Measurements from ENCODE around the gene PTPN18. TPM values are rescaled to one million over a fixed set of nuclear protein-coding genes. Genes with fewer than 3 reads are reported as not detected.
A peak's percentile ranks its signal among the peaks of the same experiment; 100 is the strongest.

The PTPN18 gene
- total and polyA plus RNA-seq, 2 donors (not counting 1 experiment from before 2014, with no cell fraction given): 9.6 to 18.1 TPM

DNA sequence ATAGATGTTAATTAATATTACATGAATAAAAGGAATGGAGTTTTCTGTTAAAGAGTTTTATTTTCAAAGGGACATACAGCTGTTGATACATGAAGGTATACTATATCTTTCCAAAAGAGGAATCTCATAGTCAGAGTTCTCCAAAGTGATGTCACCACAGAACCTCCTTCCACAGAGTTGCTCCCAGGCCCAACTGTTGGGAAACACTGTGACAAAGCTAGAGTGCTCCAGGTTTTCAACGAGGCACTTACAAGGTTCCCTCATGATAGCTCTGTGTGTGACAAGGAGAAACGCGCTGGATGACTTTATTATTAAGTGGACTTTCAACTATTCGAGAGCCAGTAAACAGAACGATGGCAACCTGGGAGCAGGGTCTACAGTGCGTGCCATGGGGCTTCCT is 33.5 kb downstream of the PTPN18 start:
- H3K36me3 ChIP-seq (ENCODE audit: control insufficient read depth, insufficient read depth, low read length): no peaks in the 10 kb centered on the region
- H3K4me3 ChIP-seq (replicated peaks in 1 of 4; ENCODE audit: control extremely low read depth in 1 of 4, insufficient read depth in 1 of 4, low read depth in 3 of 4, low read length in 4 of 4): no peak overlapping the region
- no peaks in the 10 kb centered on the region for H3K79me2 ChIP-seq (ENCODE audit: control insufficient read depth, insufficient read depth, low read length)
- H4K20me1 ChIP-seq (ENCODE audit: control insufficient read depth, extremely low read depth, insufficient read depth, low read length): no peaks in the 10 kb centered on the region
- H3K9ac ChIP-seq (ENCODE audit: insufficient read depth, low read length): no peak overlapping the region
- H3K27ac ChIP-seq (ENCODE audit: insufficient read depth, low read length): no peak overlapping the region
- TF ChIP-seq EZH2 (IDR thresholded peaks at IDR 0.05; ENCODE audit: low read length, missing control alignments): no peak
- TF ChIP-seq, protein P1, sequence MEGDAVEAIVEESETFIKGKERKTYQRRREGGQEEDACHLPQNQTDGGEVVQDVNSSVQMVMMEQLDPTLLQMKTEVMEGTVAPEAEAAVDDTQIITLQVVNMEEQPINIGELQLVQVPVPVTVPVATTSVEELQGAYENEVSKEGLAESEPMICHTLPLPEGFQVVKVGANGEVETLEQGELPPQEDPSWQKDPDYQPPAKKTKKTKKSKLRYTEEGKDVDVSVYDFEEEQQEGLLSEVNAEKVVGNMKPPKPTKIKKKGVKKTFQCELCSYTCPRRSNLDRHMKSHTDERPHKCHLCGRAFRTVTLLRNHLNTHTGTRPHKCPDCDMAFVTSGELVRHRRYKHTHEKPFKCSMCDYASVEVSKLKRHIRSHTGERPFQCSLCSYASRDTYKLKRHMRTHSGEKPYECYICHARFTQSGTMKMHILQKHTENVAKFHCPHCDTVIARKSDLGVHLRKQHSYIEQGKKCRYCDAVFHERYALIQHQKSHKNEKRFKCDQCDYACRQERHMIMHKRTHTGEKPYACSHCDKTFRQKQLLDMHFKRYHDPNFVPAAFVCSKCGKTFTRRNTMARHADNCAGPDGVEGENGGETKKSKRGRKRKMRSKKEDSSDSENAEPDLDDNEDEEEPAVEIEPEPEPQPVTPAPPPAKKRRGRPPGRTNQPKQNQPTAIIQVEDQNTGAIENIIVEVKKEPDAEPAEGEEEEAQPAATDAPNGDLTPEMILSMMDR (conservative IDR thresholded peaks at IDR 0.05 in 1 of 2, IDR thresholded peaks at IDR 0.05 in 1 of 2; ENCODE audit: low read depth in 1 of 2, low read length in 2 of 2): no peak
- H3K27me3 ChIP-seq (ENCODE audit: control insufficient read depth, insufficient read depth, low read length): no peaks in the 10 kb centered on the region
- peaks cover 6% of the 10 kb centered on the region for H3K4me1 ChIP-seq (ENCODE audit: control insufficient read depth, extremely low read depth, insufficient read depth, low read length)
- H3K9me3 ChIP-seq (ENCODE audit: control insufficient read depth, insufficient read depth, low read depth, low read length): no peaks in the 10 kb centered on the region
- no peak overlapping the region for H3K4me2 ChIP-seq (ENCODE audit: extremely low read depth, insufficient read depth, low read length)
- no peak for DNase-seq (ENCODE audit: low read depth in 2 of 2)
- H2AFZ ChIP-seq (ENCODE audit: low read length): no peak overlapping the region

DNA sequence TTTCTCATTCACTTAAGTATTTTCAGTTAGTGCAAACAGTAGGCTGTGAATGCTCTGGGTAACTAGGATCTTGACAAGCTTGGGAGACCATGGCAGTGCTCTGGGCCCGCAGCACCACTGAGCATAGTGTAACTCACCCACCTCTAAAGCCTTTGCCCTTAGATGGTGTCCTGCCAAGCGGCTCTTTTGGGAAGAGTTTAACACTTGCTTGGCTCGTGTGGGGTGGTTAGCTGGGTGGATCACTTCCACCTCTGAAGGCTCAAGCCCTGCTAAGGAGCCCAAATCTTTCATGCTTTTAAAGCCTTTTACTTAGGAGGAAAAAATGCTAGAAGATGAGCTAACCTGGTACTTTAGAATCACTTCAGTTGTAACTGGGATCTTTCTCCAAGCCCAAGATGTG is 33.9 kb downstream of the PTPN18 start:
- no peak overlapping the region for H2AFZ ChIP-seq (ENCODE audit: low read length)
- H3K27ac ChIP-seq (ENCODE audit: insufficient read depth, low read length): no peak overlapping the region
- peaks cover 6% of the 10 kb centered on the region for H3K4me1 ChIP-seq (ENCODE audit: control insufficient read depth, extremely low read depth, insufficient read depth, low read length)
- no peak for DNase-seq (ENCODE audit: low read depth in 2 of 2)
- no peaks in the 10 kb centered on the region for H3K9me3 ChIP-seq (ENCODE audit: control insufficient read depth, insufficient read depth, low read depth, low read length)
- no peak overlapping the region for H3K4me2 ChIP-seq (ENCODE audit: extremely low read depth, insufficient read depth, low read length)
- no peaks in the 10 kb centered on the region for H3K79me2 ChIP-seq (ENCODE audit: control insufficient read depth, insufficient read depth, low read length)
- TF ChIP-seq EZH2 (IDR thresholded peaks at IDR 0.05; ENCODE audit: low read length, missing control alignments): no peak
- TF ChIP-seq, protein P1 (conservative IDR thresholded peaks at IDR 0.05 in 1 of 2, IDR thresholded peaks at IDR 0.05 in 1 of 2; ENCODE audit: low read depth in 1 of 2, low read length in 2 of 2): no peak
- H3K27me3 ChIP-seq (ENCODE audit: control insufficient read depth, insufficient read depth, low read length): no peaks in the 10 kb centered on the region
- H3K4me3 ChIP-seq (replicated peaks in 1 of 4; ENCODE audit: control extremely low read depth in 1 of 4, insufficient read depth in 1 of 4, low read depth in 3 of 4, low read length in 4 of 4): no peak overlapping the region
- H4K20me1 ChIP-seq (ENCODE audit: control insufficient read depth, extremely low read depth, insufficient read depth, low read length): no peaks in the 10 kb centered on the region
- no peak overlapping the region for H3K9ac ChIP-seq (ENCODE audit: insufficient read depth, low read length)
- no peaks in the 10 kb centered on the region for H3K36me3 ChIP-seq (ENCODE audit: control insufficient read depth, insufficient read depth, low read length)

DNA sequence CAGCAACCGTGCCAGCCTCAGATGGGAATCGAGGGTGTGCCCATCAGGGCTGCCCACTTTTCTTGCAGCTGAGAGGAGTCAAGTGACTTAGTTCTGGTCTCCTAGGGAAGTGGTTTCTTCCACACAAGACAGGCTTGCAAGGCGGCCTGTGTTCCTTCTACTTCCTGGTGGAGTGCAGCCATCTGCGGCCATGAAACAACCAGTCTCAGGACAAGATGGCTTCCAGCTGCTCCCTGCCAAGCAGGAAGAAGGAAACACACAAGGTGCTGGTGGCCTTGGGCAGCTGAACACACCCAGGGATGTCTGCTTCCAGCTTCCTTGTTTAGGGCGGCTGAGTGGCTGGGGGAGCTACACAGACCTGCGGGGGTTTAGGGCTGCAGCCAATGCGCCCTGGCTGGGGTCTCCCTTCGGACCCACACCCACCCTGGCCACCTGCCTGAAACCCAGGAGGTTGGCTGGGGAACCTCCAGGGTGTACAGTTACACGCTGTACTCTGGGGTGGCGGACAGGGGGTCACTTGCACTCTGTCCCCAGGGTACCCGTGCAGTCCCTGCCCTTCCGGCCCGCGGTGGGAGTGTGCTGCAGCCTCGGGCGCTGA is 34.7 kb downstream of the PTPN18 start:
- Histone ChIP-seq H3K27me3 (ENCODE audit: control insufficient read depth, insufficient read depth, low read length) (no peaks in the 10 kb centered on the region), H3K27ac (ENCODE audit: insufficient read depth, low read length) (no peak overlapping the region)

More for the DNA sequence above, 34.7 kb downstream of the PTPN18 start:
- Histone ChIP-seq H3K36me3 (ENCODE audit: control insufficient read depth, insufficient read depth, low read length) (no peaks in the 10 kb centered on the region), H2AFZ (ENCODE audit: low read length) (peak overlapping the region; percentile 80), H3K9me3 (ENCODE audit: control insufficient read depth, insufficient read depth, low read depth, low read length) (no peaks in the 10 kb centered on the region), H3K4me2 (ENCODE audit: extremely low read depth, insufficient read depth, low read length) (peak overlapping the region; percentile 99), H3K4me3 (replicated peaks in 1 of 4; ENCODE audit: control extremely low read depth in 1 of 4, insufficient read depth in 1 of 4, low read depth in 3 of 4, low read length in 4 of 4) (peak overlapping the region; percentile 66 to 71 (median 68)), H3K79me2 (ENCODE audit: control insufficient read depth, insufficient read depth, low read length) (no peaks in the 10 kb centered on the region), H3K9ac (ENCODE audit: insufficient read depth, low read length) (no peak overlapping the region), H4K20me1 (ENCODE audit: control insufficient read depth, extremely low read depth, insufficient read depth, low read length) (no peaks in the 10 kb centered on the region), H3K4me1 (ENCODE audit: control insufficient read depth, extremely low read depth, insufficient read depth, low read length) (peaks cover 6% of the 10 kb centered on the region)
- TF ChIP-seq, protein P1 (conservative IDR thresholded peaks at IDR 0.05 in 1 of 2, IDR thresholded peaks at IDR 0.05 in 1 of 2; ENCODE audit: low read depth in 1 of 2, low read length in 2 of 2): no peak
- TF ChIP-seq EZH2 (IDR thresholded peaks at IDR 0.05; ENCODE audit: low read length, missing control alignments): no peak
- DNase-seq (ENCODE audit: low read depth in 2 of 2): no peak
